ENCODE measurements around the gene INPP1.
"Not testable (repeated sequence)": the region's sequence is repeated elsewhere in the genome, so short reads cannot be mapped to it uniquely, and the experiment has no call there.

The INPP1 gene

GRCh38 chr2:190334479-190335224 lies 8.7 kb upstream of the INPP1 start:
- peak; percentile 57 for ATAC-seq
- TF ChIP-seq ISL1 (CRISPR knock-in tag; IDR thresholded peaks at IDR 0.05), result no peak
- no peak for TF ChIP-seq SNAI2 (CRISPR knock-in tag; IDR thresholded peaks at IDR 0.05)
- TF ChIP-seq POU6F1 (CRISPR knock-in tag; IDR thresholded peaks at IDR 0.05; ENCODE audit: borderline replicate concordance, low read depth), result no peak
- no peak for TF ChIP-seq OSR1 (CRISPR knock-in tag; IDR thresholded peaks at IDR 0.05)
- TF ChIP-seq TCF4 (CRISPR knock-in tag; IDR thresholded peaks at IDR 0.05; ENCODE audit: borderline replicate concordance), result no peak
- no peak for TF ChIP-seq PATZ1 (CRISPR knock-in tag; IDR thresholded peaks at IDR 0.05; ENCODE audit: borderline replicate concordance)

GRCh38 chr2:190335225-190335559 lies 8.2 kb upstream of the INPP1 start:
- no peak for TF ChIP-seq ZFP3 (CRISPR knock-in tag; IDR thresholded peaks at IDR 0.05)
- TF ChIP-seq ARNTL (CRISPR knock-in tag; IDR thresholded peaks at IDR 0.05; ENCODE audit: borderline replicate concordance, low read depth), result no peak
- no peak for TF ChIP-seq ZC3H10 (CRISPR knock-in tag; IDR thresholded peaks at IDR 0.05)
- no peak for TF ChIP-seq POU6F1 (CRISPR knock-in tag; IDR thresholded peaks at IDR 0.05; ENCODE audit: borderline replicate concordance, low read depth)
- no peak for TF ChIP-seq TSHZ2 (CRISPR knock-in tag; IDR thresholded peaks at IDR 0.05)
- ATAC-seq, result no peak

GRCh38 chr2:190335584-190335983 lies 7.8 kb upstream of the INPP1 start:
- not testable (repeated sequence) for ATAC-seq

GRCh38 chr2:190336420-190336819 lies 7.0 kb upstream of the INPP1 start:
- ATAC-seq, result no peak
- TF ChIP-seq CSDC2 (CRISPR knock-in tag; IDR thresholded peaks at IDR 0.05), result no peak
- no peak for TF ChIP-seq TOX (CRISPR knock-in tag; IDR thresholded peaks at IDR 0.05; ENCODE audit: borderline replicate concordance)
- no peak for TF ChIP-seq ZNF8 (CRISPR knock-in tag; IDR thresholded peaks at IDR 0.05)
- no peak for TF ChIP-seq ZC3H10 (CRISPR knock-in tag; IDR thresholded peaks at IDR 0.05)
- TF ChIP-seq TCF4 (CRISPR knock-in tag; IDR thresholded peaks at IDR 0.05; ENCODE audit: borderline replicate concordance), result no peak
- no peak for TF ChIP-seq SNAI2 (CRISPR knock-in tag; IDR thresholded peaks at IDR 0.05)
- TF ChIP-seq ZFP30 (CRISPR knock-in tag; IDR thresholded peaks at IDR 0.05), result no peak
- no peak for TF ChIP-seq PATZ1 (CRISPR knock-in tag; IDR thresholded peaks at IDR 0.05; ENCODE audit: borderline replicate concordance)
- TF ChIP-seq RARB (CRISPR knock-in tag; IDR thresholded peaks at IDR 0.05), result no peak
- no peak for TF ChIP-seq ARNTL (CRISPR knock-in tag; IDR thresholded peaks at IDR 0.05; ENCODE audit: borderline replicate concordance, low read depth)
- TF ChIP-seq PPARA (CRISPR knock-in tag; IDR thresholded peaks at IDR 0.05; ENCODE audit: borderline replicate concordance), result no peak
- no peak for TF ChIP-seq CSRNP3 (CRISPR knock-in tag; IDR thresholded peaks at IDR 0.05)
- no peak for TF ChIP-seq GLIS3 (CRISPR knock-in tag; IDR thresholded peaks at IDR 0.05)
